Breast epithelium (tissue), 4 donors: ENCODE results near the gene PLK5. TPM values are rescaled to one million over a fixed set of nuclear protein-coding genes. Genes with fewer than 3 reads are reported as not detected.
"Not testable (repeated sequence)": the region's sequence is repeated elsewhere in the genome, so short reads cannot be mapped to it uniquely, and the experiment has no call there.

Experiments used
- DNase-seq, 2 donors: peaks; one replicate each; pipeline ENCODE4 v3.0.0-alpha.2; 2019; ENCODE audit warnings: low spot score in 2 of 2
- H3K27ac ChIP-seq, 2 donors: fragments of 200-600 bp; sonication (generic) in 1 of 2; one replicate each; pipeline ENCODE4 v1.5.1; 2016 to 2019; ENCODE audit warnings: mild to moderate bottlenecking in 1 of 2
- H3K27me3 ChIP-seq, 2 donors: fragments of 200-600 bp; sonication (generic) in 1 of 2; one replicate each; pipeline versions ENCODE4 v1.5.1 to v1.6.0; 2017 to 2019; ENCODE audit warnings: control low read depth in 1 of 2, mild to moderate bottlenecking in 1 of 2
- H3K36me3 ChIP-seq: fragments of 200-600 bp; one replicate; pipeline ENCODE4 v1.5.1; 2019
- H3K4me1 ChIP-seq, 2 donors: fragments of 200-600 bp; sonication (generic); one replicate each; pipeline ENCODE4 v1.5.1; 2016 to 2019; ENCODE audit warnings: control low read depth in 1 of 2
- H3K4me3 ChIP-seq, 3 donors: fragments of 200-600 bp; sonication (generic); 1 replicate in 2 of 3; 2 replicates in 1 of 3; pipeline ENCODE4 v1.5.1; 2016 to 2019; ENCODE audit warnings: mild to moderate bottlenecking in 3 of 3, moderate library complexity in 2 of 3
- H3K9me3 ChIP-seq, 2 donors: fragments of 200-600 bp; sonication (generic) in 1 of 2; one replicate each; pipeline ENCODE4 v1.5.1; 2016 to 2019; ENCODE audit warnings: control low read depth in 1 of 2
- CTCF ChIP-seq, 3 donors: fragments of 450-650 bp; IDR thresholded peaks; one replicate each; pipeline ENCODE4 v1.5.1; 2016 to 2017; ENCODE audit warnings: antibody characterized with exemption in 3 of 3, mild to moderate bottlenecking in 3 of 3, moderate library complexity in 3 of 3
- POLR2A ChIP-seq: fragments of 450-650 bp; IDR thresholded peaks from one replicate; pipeline ENCODE4 v1.6.1; 2016; ENCODE audit warnings: antibody characterized with exemption, mild to moderate bottlenecking, moderate library complexity
- POLR2AphosphoS5 ChIP-seq, 3 donors: sonication (generic); formaldehyde crosslinking; IDR thresholded peaks; one replicate each; pipeline ENCODE4 v1.6.1; 2017; ENCODE audit warnings: antibody characterized with exemption in 3 of 3
- intact Hi-C: fragments of 100-400 bp; cut with DNase I; formaldehyde crosslinking; loops from one replicate; pipeline ENCODE4 v1.15.1; 2023; ENCODE audit warnings: low total_unique reads
- total RNA-seq, 3 donors: library from RNA; depleted of rRNA; stranded (reverse); fragments of >200 nt; gene quantifications; one replicate each; pipeline ENCODE4 v1.1.0, GENCODE V29; 2016

PLK5 gene
- total RNA-seq, 3 donors from 2014 or later = 0.44 to 0.98 TPM; not detected in 1

- no peak for DNase-seq
- Histone ChIP-seq H3K27me3 (peaks cover 0 to 7% of the 10 kb centered on the region in 2 donors), H3K4me3 (no peak overlapping the region)
Observed at GRCh38 chr19:1533510-1534150, 9.8 kb downstream of the PLK5 start.

GRCh38 chr19:1534972-1535371, 11.1 kb downstream of the PLK5 start:
- intact Hi-C loops = loop anchor here (1.0 kb wide), 1 partner anchor 45 kb away; no protein-coding TSS in a partner anchor
- H3K27ac ChIP-seq = no peak overlapping the region
- TF ChIP-seq POLR2A (no peak), CTCF (IDR thresholded peaks at IDR 0.05) (no peak), POLR2AphosphoS5 (IDR thresholded peaks at IDR 0.05) (no peak)
- no peak overlapping the region for H3K4me3 ChIP-seq
- DNase-seq = no peak
- no peaks in the 10 kb centered on the region for H3K4me1 ChIP-seq
- no peaks in the 10 kb centered on the region for H3K9me3 ChIP-seq
- no peaks in the 10 kb centered on the region for H3K27me3 ChIP-seq
- no peaks in the 10 kb centered on the region for H3K36me3 ChIP-seq

More at GRCh38 chr19:1533510-1534150, 9.8 kb downstream of the PLK5 start:
- H3K36me3 ChIP-seq = no peaks in the 10 kb centered on the region
- H3K4me1 ChIP-seq = no peaks in the 10 kb centered on the region
- H3K9me3 ChIP-seq = no peaks in the 10 kb centered on the region
- no peak for TF ChIP-seq POLR2A
- no peak for TF ChIP-seq POLR2AphosphoS5 (IDR thresholded peaks at IDR 0.05)
- TF ChIP-seq CTCF (IDR thresholded peaks at IDR 0.05) = no peak
- intact Hi-C loops = no loop called here
- H3K27ac ChIP-seq = no peak overlapping the region

- DNase-seq, H3K27ac ChIP-seq, H3K4me1 ChIP-seq, H3K4me3 ChIP-seq, H3K27me3 ChIP-seq, H3K36me3 ChIP-seq, H3K9me3 ChIP-seq: not testable (repeated sequence)
- intact Hi-C loops = loop anchor here (1.0 kb wide), 1 partner anchor 45 kb away; no protein-coding TSS in a partner anchor
Observed at GRCh38 chr19:1535699-1536098, 11.8 kb downstream of the PLK5 start.

GRCh38 chr19:1538978-1539377, 15.1 kb downstream of the PLK5 start:
- Histone ChIP-seq H3K27me3 (no peaks in the 10 kb centered on the region), H3K4me1 (no peaks in the 10 kb centered on the region), H3K27ac (no peak overlapping the region), H3K4me3 (no peak overlapping the region), H3K36me3 (no peaks in the 10 kb centered on the region), H3K9me3 (no peaks in the 10 kb centered on the region)
- intact Hi-C loops = no loop called here
- no peak for DNase-seq
- TF ChIP-seq CTCF (IDR thresholded peaks at IDR 0.05) (no peak), POLR2AphosphoS5 (IDR thresholded peaks at IDR 0.05) (no peak), POLR2A (no peak)

- H3K27me3 ChIP-seq, H3K36me3 ChIP-seq, H3K27ac ChIP-seq, H3K9me3 ChIP-seq, DNase-seq, H3K4me1 ChIP-seq, H3K4me3 ChIP-seq: not testable (repeated sequence)
- intact Hi-C loops = loop anchor here (10.0 kb wide), 1 partner anchor 135 kb away; no protein-coding TSS in a partner anchor
Observed at GRCh38 chr19:1539749-1540148, 15.9 kb downstream of the PLK5 start.

GRCh38 chr19:1540365-1540925, 16.6 kb downstream of the PLK5 start:
- Histone ChIP-seq H3K36me3 (no peaks in the 10 kb centered on the region), H3K9me3 (no peaks in the 10 kb centered on the region), H3K4me3 (peak overlapping the region in 1 of 3 donors; percentile 8), H3K27ac (peak overlapping the region in 1 of 2 donors; percentile 48), H3K4me1 (no peaks in the 10 kb centered on the region), H3K27me3 (no peaks in the 10 kb centered on the region)
- intact Hi-C loops = loop anchor here (10.0 kb wide), 1 partner anchor 134 kb away; no protein-coding TSS in a partner anchor
- DNase-seq = no peak
- no peak for TF ChIP-seq CTCF (IDR thresholded peaks at IDR 0.05)
- no peak for TF ChIP-seq POLR2AphosphoS5 (IDR thresholded peaks at IDR 0.05)
- TF ChIP-seq POLR2A = no peak
